ENCODE data around the gene LUZP1. TPM values are rescaled to one million over a fixed set of nuclear protein-coding genes. Genes with fewer than 3 reads are reported as not detected.

The LUZP1 gene
- total and polyA plus RNA-seq, 8 donors = 1.7 to 15.2 (median 6.1) TPM

- DNase-seq (no peak), ATAC-seq (no peak), FAIRE-seq (no peak)
- H3K27me3 ChIP-seq = no peaks in the 10 kb centered on the region
- intact Hi-C loops (cut with DNase I) = loop anchor here in 2 of 3 donors (2.0 to 5.0 kb wide), 2 partner anchors 86 to 88 kb away; no protein-coding TSS in a partner anchor
- no peaks in the 10 kb centered on the region for H3K9me3 ChIP-seq
- WGBS, 2 donors = 98 to 99% methylated on average over 1 of the region's 1 CpG
- H3K4me3 ChIP-seq = no peak overlapping the region
- TF ChIP-seq, protein P1, sequence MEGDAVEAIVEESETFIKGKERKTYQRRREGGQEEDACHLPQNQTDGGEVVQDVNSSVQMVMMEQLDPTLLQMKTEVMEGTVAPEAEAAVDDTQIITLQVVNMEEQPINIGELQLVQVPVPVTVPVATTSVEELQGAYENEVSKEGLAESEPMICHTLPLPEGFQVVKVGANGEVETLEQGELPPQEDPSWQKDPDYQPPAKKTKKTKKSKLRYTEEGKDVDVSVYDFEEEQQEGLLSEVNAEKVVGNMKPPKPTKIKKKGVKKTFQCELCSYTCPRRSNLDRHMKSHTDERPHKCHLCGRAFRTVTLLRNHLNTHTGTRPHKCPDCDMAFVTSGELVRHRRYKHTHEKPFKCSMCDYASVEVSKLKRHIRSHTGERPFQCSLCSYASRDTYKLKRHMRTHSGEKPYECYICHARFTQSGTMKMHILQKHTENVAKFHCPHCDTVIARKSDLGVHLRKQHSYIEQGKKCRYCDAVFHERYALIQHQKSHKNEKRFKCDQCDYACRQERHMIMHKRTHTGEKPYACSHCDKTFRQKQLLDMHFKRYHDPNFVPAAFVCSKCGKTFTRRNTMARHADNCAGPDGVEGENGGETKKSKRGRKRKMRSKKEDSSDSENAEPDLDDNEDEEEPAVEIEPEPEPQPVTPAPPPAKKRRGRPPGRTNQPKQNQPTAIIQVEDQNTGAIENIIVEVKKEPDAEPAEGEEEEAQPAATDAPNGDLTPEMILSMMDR (IDR thresholded peaks at IDR 0.05) = no peak
- no peaks in the 10 kb centered on the region for H3K36me3 ChIP-seq
- H3K27ac ChIP-seq = no peak overlapping the region
- peaks cover 0 to 28% (median 0%) of the 10 kb centered on the region in 3 donors for H3K4me1 ChIP-seq
These were observed 69.5 kb downstream of the LUZP1 start for GRCh38 chr1:23099171-23099536.

DNA sequence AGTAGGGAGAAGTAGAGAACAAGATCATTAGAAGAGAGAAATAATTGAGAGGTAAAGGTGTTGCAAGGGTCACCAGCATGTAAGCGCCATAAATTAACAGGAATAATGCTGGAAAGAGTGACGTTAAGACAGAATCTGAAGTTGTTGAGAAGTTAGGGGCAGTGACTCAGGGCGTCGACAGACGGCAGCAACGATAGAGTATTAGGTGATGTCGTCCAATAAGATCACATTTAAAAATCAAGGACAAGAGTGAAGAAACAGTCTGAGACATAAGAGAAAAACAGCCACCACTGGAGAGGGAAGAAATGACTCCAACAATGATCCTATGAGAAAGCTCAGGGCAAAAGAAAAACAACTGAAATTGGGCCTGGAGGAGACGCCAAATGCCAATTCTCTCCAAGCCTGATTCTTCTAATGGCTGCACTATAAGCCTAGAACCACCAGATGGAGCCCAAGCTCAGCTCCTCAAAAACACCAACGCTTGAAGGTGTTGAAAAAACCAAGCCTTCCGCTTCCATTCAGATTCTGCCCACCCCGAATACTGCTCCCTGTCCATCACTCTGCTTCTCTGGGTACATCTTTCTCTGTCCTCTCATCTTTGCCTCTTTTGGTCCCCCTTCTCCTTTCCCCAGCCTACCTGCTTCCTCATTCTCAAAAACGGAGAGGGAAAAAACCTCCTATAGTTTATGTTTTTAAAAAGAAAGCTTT is 70.0 kb downstream of the LUZP1 start:
- Histone ChIP-seq H3K27me3 (no peaks in the 10 kb centered on the region), H3K27ac (no peak overlapping the region), H3K9me3 (no peaks in the 10 kb centered on the region), H3K36me3 (peaks cover 0 to 2% (median 0%) of the 10 kb centered on the region in 3 donors), H3K4me3 (no peak overlapping the region), H3K4me1 (peaks cover 0 to 28% (median 0%) of the 10 kb centered on the region in 3 donors)
- ATAC-seq (peak; percentile 85 to 92 (median 90)), FAIRE-seq (peak; percentile 20), DNase-seq (peak in 3 of 6 donors; percentile 26 to 65 (median 41))
- TF ChIP-seq, protein P1 (IDR thresholded peaks at IDR 0.05) = peak; percentile 69 to 81 (median 72)
- intact Hi-C loops (cut with DNase I) = loop anchor here in 2 of 3 donors (2.0 to 5.0 kb wide), 2 partner anchors 86 to 89 kb away; no protein-coding TSS in a partner anchor
- WGBS, 2 donors = 46 to 52% methylated on average over 12 of the region's 12 CpGs

DNA sequence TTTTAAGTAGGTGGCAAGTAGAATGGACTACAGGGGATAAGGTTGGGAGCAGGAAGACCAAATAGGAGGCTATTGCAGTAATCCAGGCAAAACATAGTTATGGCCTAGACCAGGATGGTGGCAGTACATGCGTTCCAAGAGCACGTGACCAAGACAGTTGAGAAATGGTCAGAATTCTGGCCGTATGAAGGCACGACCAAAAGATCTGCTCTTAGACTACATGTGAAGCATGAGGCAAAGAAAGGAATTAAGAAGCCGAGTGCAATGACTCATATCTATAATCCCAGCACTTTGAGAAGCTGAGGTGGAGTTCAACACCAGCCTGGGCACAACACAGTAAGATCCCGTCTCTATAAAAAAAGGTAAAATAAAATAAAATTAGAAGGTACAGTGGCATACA is 71.3 kb downstream of the LUZP1 start:
- Histone ChIP-seq H3K27me3 (no peaks in the 10 kb centered on the region), H3K9me3 (no peaks in the 10 kb centered on the region), H3K4me3 (no peak overlapping the region), H3K4me1 (peaks cover 0 to 21% (median 0%) of the 10 kb centered on the region in 3 donors), H3K27ac (no peak overlapping the region), H3K36me3 (peaks cover 0 to 11% (median 0%) of the 10 kb centered on the region in 3 donors)
- ATAC-seq (no peak), FAIRE-seq (no peak), DNase-seq (no peak)
- intact Hi-C loops (cut with DNase I) = loop anchor here in 1 of 3 donors (5.0 kb wide), 1 partner anchor 90 kb away; no protein-coding TSS in a partner anchor
- TF ChIP-seq, protein P1 (IDR thresholded peaks at IDR 0.05) = no peak
- WGBS, 2 donors = 86 to 92% methylated on average over 6 of the region's 6 CpGs

DNA sequence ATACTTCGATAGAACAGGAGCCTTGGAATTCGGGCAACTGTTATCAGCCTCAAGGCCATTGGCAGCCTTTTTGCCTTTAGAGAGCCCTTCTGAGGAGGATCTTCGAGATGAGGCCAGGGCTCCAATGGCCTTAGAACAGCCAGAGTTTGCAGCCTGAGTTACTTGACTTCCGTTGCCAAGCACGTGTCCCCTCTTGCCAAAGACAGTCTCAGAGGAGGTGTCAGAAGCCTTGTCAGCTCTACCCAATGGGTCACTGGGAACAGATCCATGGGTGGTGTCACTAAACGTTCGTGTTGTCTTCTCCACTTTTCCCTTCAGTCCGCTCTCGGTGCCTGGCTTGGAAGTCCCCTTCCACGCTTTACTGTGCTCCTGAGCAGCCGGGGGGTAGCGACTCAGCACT is 76.2 kb downstream of the LUZP1 start:
- DNase-seq = no peak
- H3K9me3 ChIP-seq = no peaks in the 10 kb centered on the region
- H3K36me3 ChIP-seq = peaks cover 0 to 23% (median 3%) of the 10 kb centered on the region in 3 donors
- H3K4me3 ChIP-seq = no peak overlapping the region
- ATAC-seq = no peak
- H3K27me3 ChIP-seq = no peaks in the 10 kb centered on the region
- WGBS, 2 donors = 81 to 84% methylated on average over 12 of the region's 12 CpGs
- intact Hi-C loops (cut with DNase I) = no loop called here
- TF ChIP-seq, protein P1 (IDR thresholded peaks at IDR 0.05) = no peak
- no peak overlapping the region for H3K27ac ChIP-seq
- no peak for FAIRE-seq
- no peaks in the 10 kb centered on the region for H3K4me1 ChIP-seq

DNA sequence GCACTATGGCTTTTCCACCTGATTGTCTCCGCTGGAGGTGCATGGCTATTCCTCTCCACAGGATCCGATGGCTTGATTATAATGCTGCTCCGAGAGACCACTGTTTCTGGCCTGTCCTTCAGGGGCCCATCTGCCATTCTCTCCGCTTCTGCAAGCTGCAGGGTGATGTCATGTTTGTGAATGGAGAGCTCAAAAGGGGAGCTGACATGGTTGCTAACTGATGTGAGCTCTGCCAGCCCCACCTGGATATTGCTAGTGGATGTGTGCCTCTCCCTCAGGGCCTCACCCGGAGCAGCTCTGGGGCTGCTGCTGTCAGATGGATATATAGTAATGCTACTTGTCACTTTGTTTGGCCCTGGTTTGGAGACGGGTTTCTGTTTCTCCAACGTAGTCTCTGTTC is 77.1 kb downstream of the LUZP1 start:
- ATAC-seq (no peak), FAIRE-seq (no peak), DNase-seq (no peak)
- H3K4me1 ChIP-seq = no peaks in the 10 kb centered on the region
- H3K4me3 ChIP-seq = no peak overlapping the region
- peaks cover 0 to 29% (median 3%) of the 10 kb centered on the region in 3 donors for H3K36me3 ChIP-seq
- WGBS, 2 donors = 92 to 93% methylated on average over 7 of the region's 7 CpGs
- H3K27me3 ChIP-seq = no peaks in the 10 kb centered on the region
- no peak overlapping the region for H3K27ac ChIP-seq
- TF ChIP-seq, protein P1 (IDR thresholded peaks at IDR 0.05) = no peak
- no peaks in the 10 kb centered on the region for H3K9me3 ChIP-seq
- intact Hi-C loops (cut with DNase I) = no loop called here
